Measurements from ENCODE around the gene LMBR1.
A peak's percentile ranks its signal among the peaks of the same experiment; 100 is the strongest.

Gene LMBR1

DNA sequence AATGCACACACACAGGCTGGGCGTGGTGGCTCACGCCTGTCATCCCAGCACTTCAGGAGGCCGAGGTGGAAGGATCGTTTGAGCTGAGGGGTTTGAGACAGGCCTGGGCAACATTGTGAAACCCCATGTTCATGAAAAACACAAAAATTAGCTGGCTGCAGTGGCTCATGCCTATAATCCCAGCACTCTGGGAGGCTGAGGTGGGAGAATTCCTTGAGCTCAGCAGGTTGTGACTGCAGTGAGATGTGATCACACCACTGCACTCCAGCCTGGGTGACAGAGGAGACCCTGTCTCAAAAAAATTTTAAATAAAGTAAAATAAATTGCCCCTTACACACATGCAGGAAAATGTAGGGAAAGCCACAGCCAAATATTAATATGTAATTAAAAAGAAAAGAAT, 208.3 kb downstream of the LMBR1 start:
- Histone ChIP-seq H4K8ac (ENCODE audit: low read depth, low read length) (no peak overlapping the region), H3K4me3 (ENCODE audit: low read length in 2 of 2) (no peak overlapping the region), H3K27ac (replicated peaks; ENCODE audit: low read length) (no peak overlapping the region), H3K9ac (ENCODE audit: low read depth, low read length, poor library complexity) (peak overlapping the region; percentile 39), H2AK5ac (ENCODE audit: low read depth, low read length) (no peak overlapping the region), H3K9me3 (replicated peaks in 1 of 2; ENCODE audit: control insufficient read depth in 2 of 2, insufficient read depth in 1 of 2, low read depth in 1 of 2, low read length in 2 of 2) (no peaks in the 10 kb centered on the region), H2BK12ac (ENCODE audit: low read length) (no peak overlapping the region), H3K79me1 (ENCODE audit: low read depth, low read length) (no peaks in the 10 kb centered on the region), H3K4ac (ENCODE audit: low read length) (no peak overlapping the region), H2BK120ac (ENCODE audit: low read depth, low read length) (no peak overlapping the region), H3K4me2 (ENCODE audit: insufficient read depth, low read length, poor library complexity, severe bottlenecking) (no peak overlapping the region), H3K18ac (ENCODE audit: low read length) (no peak overlapping the region), H3K27me3 (ENCODE audit: control insufficient read depth in 3 of 3, insufficient read depth in 3 of 3, low read depth in 1 of 3, low read length in 3 of 3) (no peaks in the 10 kb centered on the region), H3K36me3 (replicated peaks in 1 of 2; ENCODE audit: control insufficient read depth in 2 of 2, insufficient read depth in 2 of 2, low read length in 2 of 2) (peaks cover 0 to 42% of the 10 kb centered on the region in 2 donors), H4K91ac (ENCODE audit: low read depth, low read length, poor library complexity) (no peak overlapping the region), H3K23ac (ENCODE audit: low read depth, low read length, poor library complexity) (no peak overlapping the region), H2BK15ac (ENCODE audit: low read length) (no peak overlapping the region), H2BK5ac (ENCODE audit: low read length) (peak overlapping the region; percentile 69), H3K4me1 (ENCODE audit: control insufficient read depth in 2 of 2, insufficient read depth in 1 of 2, low read depth in 1 of 2, low read length in 2 of 2) (peaks cover 0 to 2% of the 10 kb centered on the region in 2 donors), H2AFZ (ENCODE audit: low read length) (no peak overlapping the region), H3K14ac (ENCODE audit: low read length) (no peak overlapping the region)
- no peak for DNase-seq (ENCODE audit: low spot score)
- no CpG with 5 or more reads among the region's 4 CpGs for WGBS, 2 donors (ENCODE audit: extremely low coverage in 2 of 2, insufficient read length in 2 of 2, insufficient replicate concordance in 1 of 2)

DNA sequence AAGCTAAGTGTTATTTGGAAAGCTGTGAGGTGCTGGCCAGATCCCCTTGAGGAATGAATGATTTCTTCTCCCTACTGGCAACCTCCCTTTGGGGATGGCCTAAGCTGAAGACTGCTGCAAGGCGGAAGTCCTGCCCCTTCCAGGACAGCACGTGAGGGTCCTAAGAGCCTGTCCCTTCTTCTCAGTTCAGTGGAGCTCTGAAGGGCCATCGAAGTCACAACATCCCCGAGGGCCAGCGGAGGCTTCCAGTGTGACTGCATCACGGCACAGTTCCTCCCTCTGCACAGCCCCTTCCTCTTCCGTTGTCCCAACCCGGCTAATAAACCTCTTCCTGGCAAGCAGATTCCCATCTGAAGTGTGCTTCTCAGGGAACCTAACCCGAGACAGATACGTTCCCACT, 208.7 kb downstream of the LMBR1 start:
- H3K27me3 ChIP-seq (ENCODE audit: control insufficient read depth in 3 of 3, insufficient read depth in 3 of 3, low read depth in 1 of 3, low read length in 3 of 3) = no peaks in the 10 kb centered on the region
- H2BK12ac ChIP-seq (ENCODE audit: low read length) = no peak overlapping the region
- no peak overlapping the region for H4K91ac ChIP-seq (ENCODE audit: low read depth, low read length, poor library complexity)
- H2AK5ac ChIP-seq (ENCODE audit: low read depth, low read length) = no peak overlapping the region
- H2AFZ ChIP-seq (ENCODE audit: low read length) = no peak overlapping the region
- H3K23ac ChIP-seq (ENCODE audit: low read depth, low read length, poor library complexity) = no peak overlapping the region
- no peak overlapping the region for H3K4ac ChIP-seq (ENCODE audit: low read length)
- H2BK15ac ChIP-seq (ENCODE audit: low read length) = no peak overlapping the region
- peak overlapping the region; percentile 39 for H3K9ac ChIP-seq (ENCODE audit: low read depth, low read length, poor library complexity)
- H3K4me1 ChIP-seq (ENCODE audit: control insufficient read depth in 2 of 2, insufficient read depth in 1 of 2, low read depth in 1 of 2, low read length in 2 of 2) = peaks cover 0 to 2% of the 10 kb centered on the region in 2 donors
- peak overlapping the region; percentile 69 for H2BK5ac ChIP-seq (ENCODE audit: low read length)
- no peak overlapping the region for H4K8ac ChIP-seq (ENCODE audit: low read depth, low read length)
- no peak for DNase-seq (ENCODE audit: low spot score)
- H3K27ac ChIP-seq (replicated peaks; ENCODE audit: low read length) = no peak overlapping the region
- no peaks in the 10 kb centered on the region for H3K79me1 ChIP-seq (ENCODE audit: low read depth, low read length)
- no peaks in the 10 kb centered on the region for H3K9me3 ChIP-seq (replicated peaks in 1 of 2; ENCODE audit: control insufficient read depth in 2 of 2, insufficient read depth in 1 of 2, low read depth in 1 of 2, low read length in 2 of 2)
- peak overlapping the region; percentile 8 for H3K18ac ChIP-seq (ENCODE audit: low read length)
- H3K4me2 ChIP-seq (ENCODE audit: insufficient read depth, low read length, poor library complexity, severe bottlenecking) = no peak overlapping the region
- H3K36me3 ChIP-seq (replicated peaks in 1 of 2; ENCODE audit: control insufficient read depth in 2 of 2, insufficient read depth in 2 of 2, low read length in 2 of 2) = peaks cover 0 to 46% of the 10 kb centered on the region in 2 donors
- H3K4me3 ChIP-seq (ENCODE audit: low read length in 2 of 2) = no peak overlapping the region
- no peak overlapping the region for H2BK120ac ChIP-seq (ENCODE audit: low read depth, low read length)
- H3K14ac ChIP-seq (ENCODE audit: low read length) = no peak overlapping the region
- no CpG with 5 or more reads among the region's 10 CpGs for WGBS, 2 donors (ENCODE audit: extremely low coverage in 2 of 2, insufficient read length in 2 of 2, insufficient replicate concordance in 1 of 2)

DNA sequence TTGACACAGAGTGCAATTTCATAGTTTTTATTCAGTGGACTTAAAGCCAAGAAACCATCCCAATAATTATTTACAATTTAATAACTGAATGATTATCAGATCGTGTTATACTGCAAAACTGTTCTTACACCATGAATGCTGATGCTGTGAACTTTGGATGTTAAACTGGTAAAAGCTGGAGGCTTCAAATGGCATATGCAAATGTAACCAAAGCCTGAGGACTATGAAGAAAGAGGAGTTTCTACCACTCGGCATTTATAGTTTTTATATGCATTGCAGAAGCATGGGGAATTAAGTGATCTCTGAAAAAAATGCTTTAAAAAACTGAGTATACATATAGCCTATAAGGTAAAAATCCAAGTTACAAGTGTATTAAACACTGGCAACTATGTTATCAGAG, 210.1 kb downstream of the LMBR1 start:
- H4K8ac ChIP-seq (ENCODE audit: low read depth, low read length) = no peak overlapping the region

DNA sequence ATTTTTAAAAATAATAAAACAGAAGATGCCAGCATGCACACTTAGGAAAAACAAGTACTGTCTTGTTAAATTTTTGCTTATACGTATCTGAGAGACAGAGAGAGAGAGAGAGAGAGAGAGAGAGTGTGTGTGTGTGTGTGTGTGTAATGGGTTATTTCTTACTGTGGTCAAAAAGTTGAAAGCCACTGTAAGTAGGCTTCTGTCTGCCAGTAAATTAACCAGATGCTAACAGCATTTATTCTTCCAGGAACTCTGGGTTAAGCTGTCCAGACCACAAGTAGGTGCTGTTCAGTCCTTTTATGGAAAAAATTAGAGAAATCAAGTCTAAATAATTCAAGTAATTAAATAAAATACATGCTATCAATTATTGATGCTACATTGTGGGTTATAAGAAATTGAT, 212.7 kb downstream of the LMBR1 start:
- Histone ChIP-seq H2AFZ (ENCODE audit: low read length) (no peak overlapping the region), H3K27ac (replicated peaks; ENCODE audit: low read length) (no peak overlapping the region), H3K9ac (ENCODE audit: low read depth, low read length, poor library complexity) (no peak overlapping the region), H3K4me3 (ENCODE audit: low read length in 2 of 2) (no peak overlapping the region), H3K27me3 (ENCODE audit: control insufficient read depth in 3 of 3, insufficient read depth in 3 of 3, low read depth in 1 of 3, low read length in 3 of 3) (no peaks in the 10 kb centered on the region), H2BK120ac (ENCODE audit: low read depth, low read length) (no peak overlapping the region), H2BK5ac (ENCODE audit: low read length) (no peak overlapping the region), H3K4me2 (ENCODE audit: insufficient read depth, low read length, poor library complexity, severe bottlenecking) (no peak overlapping the region), H3K36me3 (replicated peaks in 1 of 2; ENCODE audit: control insufficient read depth in 2 of 2, insufficient read depth in 2 of 2, low read length in 2 of 2) (peaks cover 5 to 82% of the 10 kb centered on the region in 2 donors), H4K8ac (ENCODE audit: low read depth, low read length) (no peak overlapping the region), H4K91ac (ENCODE audit: low read depth, low read length, poor library complexity) (no peak overlapping the region), H3K79me1 (ENCODE audit: low read depth, low read length) (no peaks in the 10 kb centered on the region), H2BK12ac (ENCODE audit: low read length) (no peak overlapping the region), H3K9me3 (replicated peaks in 1 of 2; ENCODE audit: control insufficient read depth in 2 of 2, insufficient read depth in 1 of 2, low read depth in 1 of 2, low read length in 2 of 2) (no peaks in the 10 kb centered on the region), H3K23ac (ENCODE audit: low read depth, low read length, poor library complexity) (no peak overlapping the region), H3K18ac (ENCODE audit: low read length) (no peak overlapping the region), H3K4me1 (ENCODE audit: control insufficient read depth in 2 of 2, insufficient read depth in 1 of 2, low read depth in 1 of 2, low read length in 2 of 2) (peaks cover 0 to 2% of the 10 kb centered on the region in 2 donors), H2AK5ac (ENCODE audit: low read depth, low read length) (no peak overlapping the region), H2BK15ac (ENCODE audit: low read length) (no peak overlapping the region), H3K14ac (ENCODE audit: low read length) (no peak overlapping the region), H3K4ac (ENCODE audit: low read length) (no peak overlapping the region)
- no peak for DNase-seq (ENCODE audit: low spot score)
- WGBS, 2 donors (ENCODE audit: extremely low coverage in 2 of 2, insufficient read length in 2 of 2, insufficient replicate concordance in 1 of 2) = no CpG with 5 or more reads among the region's 1 CpG

More for the DNA sequence above, 210.1 kb downstream of the LMBR1 start:
- WGBS, 2 donors (ENCODE audit: extremely low coverage in 2 of 2, insufficient read length in 2 of 2, insufficient replicate concordance in 1 of 2) = no CpG with 5 or more reads among the region's 2 CpGs
- no peak overlapping the region for H3K4me3 ChIP-seq (ENCODE audit: low read length in 2 of 2)
- peaks cover 0 to 2% of the 10 kb centered on the region in 2 donors for H3K4me1 ChIP-seq (ENCODE audit: control insufficient read depth in 2 of 2, insufficient read depth in 1 of 2, low read depth in 1 of 2, low read length in 2 of 2)
- H3K18ac ChIP-seq (ENCODE audit: low read length) = no peak overlapping the region
- H2AFZ ChIP-seq (ENCODE audit: low read length) = no peak overlapping the region
- no peak overlapping the region for H3K23ac ChIP-seq (ENCODE audit: low read depth, low read length, poor library complexity)
- H3K36me3 ChIP-seq (replicated peaks in 1 of 2; ENCODE audit: control insufficient read depth in 2 of 2, insufficient read depth in 2 of 2, low read length in 2 of 2) = peaks cover 0 to 59% of the 10 kb centered on the region in 2 donors
- H3K79me1 ChIP-seq (ENCODE audit: low read depth, low read length) = no peaks in the 10 kb centered on the region
- H2BK120ac ChIP-seq (ENCODE audit: low read depth, low read length) = no peak overlapping the region
- H2AK5ac ChIP-seq (ENCODE audit: low read depth, low read length) = no peak overlapping the region
- no peak overlapping the region for H2BK5ac ChIP-seq (ENCODE audit: low read length)
- no peak overlapping the region for H3K9ac ChIP-seq (ENCODE audit: low read depth, low read length, poor library complexity)
- no peak overlapping the region for H2BK12ac ChIP-seq (ENCODE audit: low read length)
- H3K4ac ChIP-seq (ENCODE audit: low read length) = no peak overlapping the region
- no peak overlapping the region for H4K91ac ChIP-seq (ENCODE audit: low read depth, low read length, poor library complexity)
- H2BK15ac ChIP-seq (ENCODE audit: low read length) = no peak overlapping the region
- no peak overlapping the region for H3K4me2 ChIP-seq (ENCODE audit: insufficient read depth, low read length, poor library complexity, severe bottlenecking)
- no peak overlapping the region for H3K14ac ChIP-seq (ENCODE audit: low read length)
- no peaks in the 10 kb centered on the region for H3K9me3 ChIP-seq (replicated peaks in 1 of 2; ENCODE audit: control insufficient read depth in 2 of 2, insufficient read depth in 1 of 2, low read depth in 1 of 2, low read length in 2 of 2)
- no peaks in the 10 kb centered on the region for H3K27me3 ChIP-seq (ENCODE audit: control insufficient read depth in 3 of 3, insufficient read depth in 3 of 3, low read depth in 1 of 3, low read length in 3 of 3)
- H3K27ac ChIP-seq (replicated peaks; ENCODE audit: low read length) = no peak overlapping the region
- no peak for DNase-seq (ENCODE audit: low spot score)

All from neuronal stem cell (in vitro differentiated cells).